ENCODE data around the gene CREB3L1. TPM values are rescaled to one million over a fixed set of nuclear protein-coding genes. Genes with fewer than 3 reads are reported as not detected.

Gene CREB3L1
- total RNA-seq, 2 experiments from 2014 or later, result not detected

DNA sequence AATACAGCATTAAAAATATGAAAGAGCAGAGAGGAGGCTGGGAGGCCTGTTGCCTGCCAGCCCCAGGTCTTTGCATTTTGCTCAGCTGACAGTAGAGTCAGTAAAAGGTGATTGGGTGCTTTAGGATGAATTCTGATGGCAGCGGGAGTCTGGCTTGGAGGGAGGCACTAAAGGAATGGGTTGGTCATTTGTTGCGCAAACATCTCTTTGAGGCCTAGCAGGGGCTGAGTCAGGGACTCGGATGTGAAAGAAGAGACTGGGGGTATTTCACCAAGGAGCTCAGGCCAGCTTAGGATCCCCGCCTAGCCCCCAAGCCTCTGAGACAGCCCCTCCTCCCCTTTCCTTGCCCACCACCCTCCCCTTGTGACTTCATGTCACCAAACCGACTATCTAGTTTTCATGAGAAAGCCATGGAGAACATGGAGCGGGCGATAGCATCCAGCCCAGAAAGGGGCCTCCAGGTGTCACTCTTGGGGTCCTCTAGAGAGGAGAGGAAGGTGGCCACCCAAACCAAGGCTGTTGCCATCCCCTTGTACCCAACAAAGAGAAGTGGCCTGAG, 79.5 kb downstream of the CREB3L1 start:
- ATAC-seq (no peak), DNase-seq (no peak)
- peaks cover 69% of the 10 kb centered on the region for H3K4me1 Mint-ChIP-seq (ENCODE audit: low read depth)
- ChIA-PET POLR2A (interaction anchor here (0.9 kb wide), 1 partner anchor 8 kb away, joined by 3 read pairs; no protein-coding TSS in a partner anchor), CTCF (interaction anchor here (17.2 kb wide), 1 partner anchor 9 kb away, joined by 381 read pairs; no protein-coding TSS in a partner anchor)
- no peaks in the 10 kb centered on the region for H3K9me3 Mint-ChIP-seq (ENCODE audit: insufficient read depth)
- H3K36me3 Mint-ChIP-seq (ENCODE audit: low read depth), result peaks cover 21% of the 10 kb centered on the region
- H3K4me3 Mint-ChIP-seq, result no peak overlapping the region
- no peaks in the 10 kb centered on the region for H3K27me3 Mint-ChIP-seq (ENCODE audit: low read depth)
- peak overlapping the region; percentile 27 for H3K27ac Mint-ChIP-seq

DNA sequence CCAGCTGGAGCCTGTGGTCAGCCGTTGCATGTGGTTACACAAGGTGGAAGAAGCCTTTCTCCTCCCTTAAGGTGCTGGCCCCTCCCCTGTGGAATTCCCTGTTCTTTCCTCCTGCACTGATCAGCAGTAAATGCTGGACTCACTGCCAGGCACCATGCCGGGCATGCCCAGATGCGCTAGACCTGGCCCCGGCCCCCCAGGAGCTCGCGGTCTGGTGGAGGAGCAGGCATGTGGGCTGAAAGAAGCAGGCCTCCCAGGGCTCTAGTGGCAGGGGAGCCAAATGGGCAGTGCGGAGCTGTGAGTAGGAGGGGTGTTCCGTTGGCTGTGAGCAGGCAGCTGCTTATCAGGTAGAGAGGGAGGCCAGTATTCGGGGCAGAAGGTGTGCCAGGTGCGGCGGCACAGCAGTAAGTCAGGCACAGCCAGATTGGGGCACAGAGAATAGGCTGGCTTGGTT, 80.0 kb downstream of the CREB3L1 start:
- H3K9me3 Mint-ChIP-seq (ENCODE audit: insufficient read depth), result no peaks in the 10 kb centered on the region
- DNase-seq (no peak), ATAC-seq (no peak)
- H3K27ac Mint-ChIP-seq, result no peak overlapping the region
- ChIA-PET POLR2A (interaction anchor here (0.9 to 1.9 kb wide), 2 partner anchors 9 kb away, joined by 3 to 6 read pairs; no protein-coding TSS in a partner anchor), CTCF (interaction anchor here (16.5 to 17.2 kb wide), 2 partner anchors 4 to 8 kb away, joined by 381 read pairs; partner anchors contain the start of gene DGKZ)
- peaks cover 70% of the 10 kb centered on the region for H3K4me1 Mint-ChIP-seq (ENCODE audit: low read depth)
- H3K36me3 Mint-ChIP-seq (ENCODE audit: low read depth), result peaks cover 22% of the 10 kb centered on the region
- H3K4me3 Mint-ChIP-seq, result no peak overlapping the region
- no peaks in the 10 kb centered on the region for H3K27me3 Mint-ChIP-seq (ENCODE audit: low read depth)

DNA sequence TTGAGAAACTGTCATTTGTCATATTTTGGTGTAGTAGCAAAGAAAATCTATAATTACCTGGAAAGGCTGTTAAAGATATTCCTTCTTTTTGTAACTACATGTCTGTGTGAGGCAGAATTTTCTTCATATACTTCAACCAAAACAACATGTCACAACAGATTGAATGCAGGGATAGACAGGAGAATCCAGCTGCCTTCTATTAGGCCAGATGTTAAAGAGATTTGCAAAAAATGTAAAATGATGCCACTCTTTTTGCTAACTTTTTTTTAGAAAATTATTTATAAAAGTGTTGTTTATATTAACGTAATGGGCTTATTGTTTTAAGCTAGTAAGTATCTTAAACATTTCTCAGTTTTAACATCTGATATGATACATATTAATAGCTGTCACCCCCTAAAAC, 82.5 kb downstream of the CREB3L1 start:
- H3K9me3 Mint-ChIP-seq (ENCODE audit: insufficient read depth), result no peaks in the 10 kb centered on the region
- H3K4me3 Mint-ChIP-seq, result no peak overlapping the region
- CTCF ChIA-PET, result interaction anchor here (1.2 to 17.2 kb wide), 3 partner anchors 6 to 44 kb away, joined by 4 to 381 read pairs (median 381); partner anchors contain the start of gene DGKZ
- H3K36me3 Mint-ChIP-seq (ENCODE audit: low read depth), result peaks cover 18% of the 10 kb centered on the region
- no peaks in the 10 kb centered on the region for H3K27me3 Mint-ChIP-seq (ENCODE audit: low read depth)
- DNase-seq (no peak), ATAC-seq (no peak)
- H3K27ac Mint-ChIP-seq, result no peak overlapping the region
- POLR2A ChIA-PET, result interaction anchor here (10.0 kb wide), 1 partner anchor 9 kb away, joined by 77 read pairs; no protein-coding TSS in a partner anchor
- peaks cover 63% of the 10 kb centered on the region for H3K4me1 Mint-ChIP-seq (ENCODE audit: low read depth)

GRCh38 chr11:46360878-46361277, 83.4 kb downstream of the CREB3L1 start:
- peak overlapping the region; percentile 83 for H3K27ac Mint-ChIP-seq
- ATAC-seq (peak; percentile 15), DNase-seq (no peak)
- ChIA-PET CTCF (interaction anchor here (0.8 to 17.2 kb wide), 6 partner anchors 5 to 256 kb away, joined by 3 to 381 read pairs (median 4); partner anchors contain the start of genes ATG13, DGKZ and HARBI1), POLR2A (interaction anchor here (0.6 to 10.0 kb wide), 4 partner anchors 10 to 209 kb away, joined by 3 to 77 read pairs (median 4); no protein-coding TSS in a partner anchor)
- H3K4me1 Mint-ChIP-seq (ENCODE audit: low read depth), result peaks cover 61% of the 10 kb centered on the region
- H3K9me3 Mint-ChIP-seq (ENCODE audit: insufficient read depth), result no peaks in the 10 kb centered on the region
- peak overlapping the region; percentile 72 for H3K4me3 Mint-ChIP-seq
- H3K36me3 Mint-ChIP-seq (ENCODE audit: low read depth), result peaks cover 16% of the 10 kb centered on the region
- no peaks in the 10 kb centered on the region for H3K27me3 Mint-ChIP-seq (ENCODE audit: low read depth)

- H3K4me1 Mint-ChIP-seq (ENCODE audit: low read depth), result peaks cover 60% of the 10 kb centered on the region
- peak overlapping the region; percentile 83 for H3K27ac Mint-ChIP-seq
- POLR2A ChIA-PET, result interaction anchor here (0.6 to 10.0 kb wide), 6 partner anchors 10 to 826 kb away, joined by 3 to 77 read pairs (median 4); no protein-coding TSS in a partner anchor
- H3K4me3 Mint-ChIP-seq, result peak overlapping the region; percentile 72
- H3K36me3 Mint-ChIP-seq (ENCODE audit: low read depth), result peaks cover 12% of the 10 kb centered on the region
- DNase-seq (peak; percentile 75), ATAC-seq (peak; percentile 91)
- CTCF ChIA-PET, result interaction anchor here (0.8 to 17.2 kb wide), 6 partner anchors 4 to 256 kb away, joined by 3 to 381 read pairs (median 4); partner anchors contain the start of genes ATG13, DGKZ and HARBI1
- H3K9me3 Mint-ChIP-seq (ENCODE audit: insufficient read depth), result no peaks in the 10 kb centered on the region
- no peaks in the 10 kb centered on the region for H3K27me3 Mint-ChIP-seq (ENCODE audit: low read depth)
Observed at GRCh38 chr11:46361283-46362155, 84.1 kb downstream of the CREB3L1 start.

- peaks cover 58% of the 10 kb centered on the region for H3K4me1 Mint-ChIP-seq (ENCODE audit: low read depth)
- POLR2A ChIA-PET, result interaction anchor here (0.6 to 10.0 kb wide), 3 partner anchors 11 to 825 kb away, joined by 3 to 77 read pairs (median 7); no protein-coding TSS in a partner anchor
- peaks cover 7% of the 10 kb centered on the region for H3K36me3 Mint-ChIP-seq (ENCODE audit: low read depth)
Observed at GRCh38 chr11:46362156-46363030, 84.9 kb downstream of the CREB3L1 start.

DNA sequence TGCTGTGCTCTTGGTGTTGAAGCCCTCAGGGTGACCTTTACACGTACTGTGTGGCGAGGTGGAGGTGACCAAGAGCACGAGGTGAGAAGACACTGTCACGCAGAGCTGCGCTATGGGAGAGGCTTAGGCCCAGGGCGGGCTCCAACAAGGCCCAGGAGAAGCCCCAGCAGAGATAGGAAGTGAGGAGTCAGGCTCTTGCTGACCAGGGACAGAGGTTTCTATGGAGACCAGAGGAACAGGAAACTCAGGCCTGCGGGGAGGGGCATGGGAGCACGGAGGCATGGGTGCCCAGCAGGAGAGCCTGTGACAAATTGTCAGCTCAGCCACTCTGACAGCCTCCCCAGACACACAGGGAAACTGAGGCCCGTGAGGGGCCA, 85.6 kb downstream of the CREB3L1 start:
- H3K27me3 Mint-ChIP-seq (ENCODE audit: low read depth), result no peaks in the 10 kb centered on the region
- H3K9me3 Mint-ChIP-seq (ENCODE audit: insufficient read depth), result no peaks in the 10 kb centered on the region
- peaks cover 11% of the 10 kb centered on the region for H3K36me3 Mint-ChIP-seq (ENCODE audit: low read depth)
- H3K27ac Mint-ChIP-seq, result peak overlapping the region; percentile 60
- DNase-seq, result no peak
- POLR2A ChIA-PET, result interaction anchor here (10.0 kb wide), 1 partner anchor 12 kb away, joined by 77 read pairs; no protein-coding TSS in a partner anchor
- CTCF ChIA-PET, result interaction anchor here (2.0 to 16.5 kb wide), 2 partner anchors 10 to 124 kb away, joined by 6 to 381 read pairs; partner anchors contain the start of gene DGKZ
- H3K4me3 Mint-ChIP-seq, result no peak overlapping the region
- H3K4me1 Mint-ChIP-seq (ENCODE audit: low read depth), result peaks cover 58% of the 10 kb centered on the region
- no peak for ATAC-seq

More at GRCh38 chr11:46362156-46363030, 84.9 kb downstream of the CREB3L1 start:
- no peak for ATAC-seq
- H3K4me3 Mint-ChIP-seq, result peak overlapping the region; percentile 72
- DNase-seq, result no peak
- CTCF ChIA-PET, result interaction anchor here (1.0 to 16.5 kb wide), 3 partner anchors 9 to 123 kb away, joined by 3 to 381 read pairs (median 6); partner anchors contain the start of gene DGKZ
- H3K27me3 Mint-ChIP-seq (ENCODE audit: low read depth), result no peaks in the 10 kb centered on the region
- H3K27ac Mint-ChIP-seq, result peak overlapping the region; percentile 83
- no peaks in the 10 kb centered on the region for H3K9me3 Mint-ChIP-seq (ENCODE audit: insufficient read depth)

- CTCF ChIA-PET, result interaction anchor here (2.0 to 16.5 kb wide), 2 partner anchors 10 to 124 kb away, joined by 6 to 381 read pairs; partner anchors contain the start of gene DGKZ
- POLR2A ChIA-PET, result interaction anchor here (10.0 kb wide), 1 partner anchor 12 kb away, joined by 77 read pairs; no protein-coding TSS in a partner anchor
- H3K9me3 Mint-ChIP-seq (ENCODE audit: insufficient read depth), result no peaks in the 10 kb centered on the region
- peaks cover 55% of the 10 kb centered on the region for H3K4me1 Mint-ChIP-seq (ENCODE audit: low read depth)
- H3K27ac Mint-ChIP-seq, result no peak overlapping the region
- H3K27me3 Mint-ChIP-seq (ENCODE audit: low read depth), result no peaks in the 10 kb centered on the region
- DNase-seq (no peak), ATAC-seq (no peak)
- peaks cover 15% of the 10 kb centered on the region for H3K36me3 Mint-ChIP-seq (ENCODE audit: low read depth)
- H3K4me3 Mint-ChIP-seq, result no peak overlapping the region
Observed at GRCh38 chr11:46363455-46364005, 86.1 kb downstream of the CREB3L1 start.

- Mint-ChIP-seq H3K4me1 (ENCODE audit: low read depth) (peaks cover 52% of the 10 kb centered on the region), H3K4me3 (no peak overlapping the region), H3K27ac (peak overlapping the region; percentile 57), H3K36me3 (ENCODE audit: low read depth) (peaks cover 19% of the 10 kb centered on the region), H3K27me3 (ENCODE audit: low read depth) (no peaks in the 10 kb centered on the region), H3K9me3 (ENCODE audit: insufficient read depth) (no peaks in the 10 kb centered on the region)
- CTCF ChIA-PET, result interaction anchor here (2.0 to 16.5 kb wide), 2 partner anchors 11 to 125 kb away, joined by 6 to 381 read pairs; partner anchors contain the start of gene DGKZ
- no peak for DNase-seq
- POLR2A ChIA-PET, result interaction anchor here (10.0 kb wide), 1 partner anchor 13 kb away, joined by 77 read pairs; no protein-coding TSS in a partner anchor
- no peak for ATAC-seq
Observed at GRCh38 chr11:46364056-46364455, 86.6 kb downstream of the CREB3L1 start.

DNA sequence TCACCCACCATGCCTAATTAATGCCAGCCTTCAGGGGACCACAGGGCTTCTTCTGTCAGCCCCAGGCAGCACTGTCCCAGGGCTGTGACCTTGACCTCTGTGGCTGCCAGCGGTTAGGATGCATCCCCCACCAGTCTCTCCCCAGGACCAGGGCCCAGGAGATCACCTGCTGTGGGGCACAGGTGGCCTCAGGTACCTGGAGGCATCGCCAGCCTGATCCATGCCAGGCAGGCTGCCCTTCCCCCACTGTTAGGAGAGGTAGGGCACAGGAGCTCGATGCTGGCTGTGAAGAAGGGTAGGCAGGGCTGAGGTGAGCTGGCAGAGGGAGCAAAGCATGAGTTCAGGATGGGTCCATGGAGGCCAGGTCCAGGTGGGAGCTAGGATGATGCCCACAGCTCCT, 87.3 kb downstream of the CREB3L1 start:
- ATAC-seq (no peak), DNase-seq (no peak)
- Mint-ChIP-seq H3K4me1 (ENCODE audit: low read depth) (peaks cover 56% of the 10 kb centered on the region), H3K4me3 (no peak overlapping the region), H3K36me3 (ENCODE audit: low read depth) (peaks cover 26% of the 10 kb centered on the region), H3K27ac (peak overlapping the region; percentile 36), H3K9me3 (ENCODE audit: insufficient read depth) (no peaks in the 10 kb centered on the region), H3K27me3 (ENCODE audit: low read depth) (no peaks in the 10 kb centered on the region)
- ChIA-PET POLR2A (interaction anchor here (10.0 kb wide), 1 partner anchor 14 kb away, joined by 77 read pairs; no protein-coding TSS in a partner anchor), CTCF (interaction anchor here (1.1 to 16.5 kb wide), 3 partner anchors 12 to 125 kb away, joined by 3 to 381 read pairs (median 3); partner anchors contain the start of gene DGKZ)
